ENCODE data around the gene HPN.

Gene HPN

DNA sequence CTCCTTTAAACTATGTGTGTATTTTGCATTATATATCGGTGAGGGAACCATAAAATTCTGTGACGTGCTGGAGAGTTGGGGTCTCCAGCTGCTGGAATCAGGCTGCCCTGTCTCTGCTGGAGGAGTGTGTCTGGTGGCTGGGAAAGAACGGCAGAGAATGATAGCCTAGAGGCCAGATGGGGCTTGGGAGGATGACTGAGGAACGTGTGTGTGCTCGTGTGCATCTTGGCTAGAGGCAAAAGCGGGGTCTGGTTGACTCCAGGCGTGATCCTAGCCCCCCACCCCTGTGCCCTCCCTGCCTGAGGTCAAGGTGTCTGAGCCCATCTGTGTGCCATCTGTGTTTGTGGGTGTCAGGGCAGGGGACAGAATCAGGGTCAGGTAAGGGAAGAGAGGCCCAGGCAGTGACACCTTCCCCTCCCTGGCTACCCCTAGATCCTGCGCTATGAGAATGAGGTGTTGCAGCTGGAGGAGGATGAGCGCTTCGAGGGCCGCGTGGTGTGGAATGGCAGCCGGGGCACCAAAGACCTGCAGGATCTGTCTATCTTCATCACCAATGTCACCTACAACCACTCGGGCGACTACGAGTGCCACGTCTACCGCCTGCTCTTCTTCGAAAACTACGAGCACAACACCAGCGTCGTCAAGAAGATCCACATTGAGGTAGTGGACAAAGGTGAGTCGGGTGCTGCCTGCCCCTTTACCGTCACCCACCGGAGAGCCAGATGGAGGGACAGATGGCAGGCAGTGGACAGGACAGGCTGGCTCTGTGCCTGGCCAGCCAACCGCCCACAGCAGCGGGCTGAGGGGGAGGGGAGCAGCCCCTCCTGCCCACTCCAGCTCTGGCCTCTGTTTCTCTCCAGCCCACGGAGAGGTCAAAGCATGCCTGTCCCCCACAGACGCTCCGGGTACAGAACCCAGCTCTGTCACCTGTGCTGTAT, 8.2 kb upstream of the HPN start:
- no peak for TF ChIP-seq POLR2AphosphoS5 (IDR thresholded peaks at IDR 0.05; ENCODE audit: low read depth, low read length)
- FAIRE-seq (no peak), DNase-seq (ENCODE audit: insufficient read length, low spot score) (no peak)

DNA sequence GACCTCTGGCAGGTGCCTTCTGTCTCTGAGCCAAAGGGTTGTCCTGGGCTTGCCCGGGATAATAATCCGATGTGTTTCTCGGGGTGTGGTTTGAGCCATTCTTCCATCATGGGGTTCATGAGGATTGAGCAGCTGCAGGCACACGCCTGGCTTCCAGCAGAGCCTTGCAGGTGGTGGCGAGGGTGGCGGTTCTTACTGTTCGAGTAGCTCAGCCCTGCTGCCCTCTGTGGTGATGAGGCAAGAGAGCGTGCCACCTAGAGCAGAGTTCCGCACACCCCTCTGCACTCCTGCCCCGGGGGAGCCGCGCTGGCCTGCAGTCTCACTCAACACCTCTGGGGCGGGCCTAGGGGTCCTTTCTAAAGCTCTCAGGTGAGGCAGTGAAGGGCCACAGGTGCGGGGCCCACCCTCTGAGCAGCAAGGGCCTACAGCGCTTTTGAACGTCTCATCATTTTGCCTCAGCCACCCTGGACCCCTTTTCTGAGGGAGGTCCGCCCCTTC, 7.5 kb upstream of the HPN start:
- DNase-seq (ENCODE audit: insufficient read length, low spot score) (no peak), FAIRE-seq (no peak)

DNA sequence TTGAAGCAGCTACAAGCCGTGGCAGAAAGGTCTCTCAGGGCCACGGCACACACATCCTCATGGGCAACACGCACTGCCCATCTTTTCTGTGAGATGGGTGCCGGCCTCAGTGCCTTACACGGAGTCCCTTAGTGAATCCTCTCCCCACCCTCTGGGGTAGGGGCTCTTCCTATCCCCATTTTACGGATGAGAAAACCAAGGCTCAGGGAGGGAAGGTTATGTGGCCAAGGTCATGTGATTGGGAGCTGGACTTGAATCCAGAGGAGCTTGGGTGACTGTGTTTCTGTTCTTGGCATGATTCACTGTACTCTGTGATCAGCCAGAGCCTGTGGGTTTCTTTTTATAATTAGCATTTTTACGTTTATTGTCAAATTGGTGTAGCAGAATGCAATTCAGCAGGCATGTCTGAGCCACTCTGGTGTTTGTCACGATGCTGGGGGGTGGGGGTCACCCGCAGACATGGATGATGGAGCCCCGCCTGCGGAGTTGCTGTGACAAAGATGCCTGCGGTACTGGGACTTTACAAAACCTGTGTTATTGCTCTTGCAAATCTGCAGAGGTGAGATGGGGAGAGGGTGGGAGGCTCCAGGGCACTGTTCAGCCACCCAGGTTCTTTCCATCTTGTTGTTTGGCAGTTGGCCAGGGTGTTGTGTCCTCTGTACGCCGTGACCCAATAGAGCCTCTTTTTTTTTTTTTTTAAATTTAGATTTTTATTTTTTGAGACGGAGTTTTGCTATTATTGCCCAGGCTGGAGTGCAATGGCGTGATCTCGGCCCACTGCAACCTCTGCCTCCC, 6.7 kb upstream of the HPN start:
- no peak for FAIRE-seq

More for the DNA sequence above, 7.5 kb upstream of the HPN start:
- TF ChIP-seq TAF1 (IDR thresholded peaks at IDR 0.05; ENCODE audit: low read depth, low read length) = no peak
- TF ChIP-seq SPI1 (IDR thresholded peaks at IDR 0.05; ENCODE audit: low read depth, low read length) = no peak
- no peak for TF ChIP-seq PAX5 (IDR thresholded peaks at IDR 0.05; ENCODE audit: insufficient read depth, low read length, severe bottlenecking)
- TF ChIP-seq POU2F2 (IDR thresholded peaks at IDR 0.05; ENCODE audit: low read depth, low read length) = no peak

DNA sequence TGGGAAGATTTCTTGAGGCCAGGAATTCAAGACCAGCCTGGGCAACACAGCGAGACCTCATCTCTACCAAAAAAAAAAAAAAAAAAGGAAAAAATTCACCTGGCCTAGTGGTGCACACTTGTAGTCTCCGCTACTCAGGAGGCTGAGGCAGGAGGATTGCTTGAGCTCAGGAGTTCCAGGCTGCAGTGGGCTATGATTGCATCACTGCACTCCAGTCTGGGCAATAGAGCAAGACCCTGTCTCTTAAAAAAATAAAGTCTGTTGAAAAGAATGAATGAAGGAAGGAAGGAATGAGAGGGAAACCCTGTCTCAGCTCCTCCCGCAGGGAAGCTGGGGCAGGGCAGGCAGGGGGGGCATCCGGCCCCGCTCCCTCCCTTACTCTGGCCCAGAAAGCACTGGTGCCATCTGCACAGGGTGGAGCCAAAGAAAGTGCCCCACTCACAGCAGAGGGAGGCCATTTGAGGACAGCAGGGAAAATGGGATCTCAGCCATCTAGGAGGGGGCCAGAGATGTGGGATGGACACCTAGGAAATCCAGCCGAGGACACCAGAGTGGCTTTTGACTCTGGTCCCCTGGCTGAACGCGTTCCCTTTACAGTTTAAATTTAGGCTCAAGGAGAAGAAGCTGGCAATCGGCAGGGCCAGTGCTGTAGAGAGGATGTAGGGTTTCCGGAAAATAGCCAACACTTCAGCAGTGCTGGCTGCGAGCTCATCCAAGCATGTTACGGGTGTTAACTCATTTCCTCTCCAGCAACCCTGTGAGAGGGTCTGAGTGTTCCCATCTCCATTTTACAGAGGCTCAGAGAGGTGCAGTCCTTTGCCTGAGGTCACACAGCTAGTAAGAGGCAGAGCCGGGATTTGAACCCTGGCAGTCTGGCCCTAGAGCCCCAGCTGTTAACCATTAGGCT, 3.6 kb upstream of the HPN start:
- DNase-seq (ENCODE audit: insufficient read length, low spot score) (peak; percentile 70), FAIRE-seq (peak; percentile 95)
- TF ChIP-seq SPI1 (IDR thresholded peaks at IDR 0.05; ENCODE audit: low read depth, low read length) (peak; percentile 47), POU2F2 (IDR thresholded peaks at IDR 0.05; ENCODE audit: low read depth, low read length) (no peak)

More for the DNA sequence above, 6.7 kb upstream of the HPN start:
- TF ChIP-seq POU2F2 (IDR thresholded peaks at IDR 0.05; ENCODE audit: low read depth, low read length) (no peak), PAX5 (IDR thresholded peaks at IDR 0.05; ENCODE audit: insufficient read depth, low read length, severe bottlenecking) (no peak), POLR2A (IDR thresholded peaks at IDR 0.05; ENCODE audit: low read depth, low read length) (no peak), POLR2AphosphoS5 (IDR thresholded peaks at IDR 0.05; ENCODE audit: low read depth, low read length) (no peak), SPI1 (IDR thresholded peaks at IDR 0.05; ENCODE audit: low read depth, low read length) (no peak), TAF1 (IDR thresholded peaks at IDR 0.05; ENCODE audit: low read depth, low read length) (no peak)
- DNase-seq (ENCODE audit: insufficient read length, low spot score) = no peak

DNA sequence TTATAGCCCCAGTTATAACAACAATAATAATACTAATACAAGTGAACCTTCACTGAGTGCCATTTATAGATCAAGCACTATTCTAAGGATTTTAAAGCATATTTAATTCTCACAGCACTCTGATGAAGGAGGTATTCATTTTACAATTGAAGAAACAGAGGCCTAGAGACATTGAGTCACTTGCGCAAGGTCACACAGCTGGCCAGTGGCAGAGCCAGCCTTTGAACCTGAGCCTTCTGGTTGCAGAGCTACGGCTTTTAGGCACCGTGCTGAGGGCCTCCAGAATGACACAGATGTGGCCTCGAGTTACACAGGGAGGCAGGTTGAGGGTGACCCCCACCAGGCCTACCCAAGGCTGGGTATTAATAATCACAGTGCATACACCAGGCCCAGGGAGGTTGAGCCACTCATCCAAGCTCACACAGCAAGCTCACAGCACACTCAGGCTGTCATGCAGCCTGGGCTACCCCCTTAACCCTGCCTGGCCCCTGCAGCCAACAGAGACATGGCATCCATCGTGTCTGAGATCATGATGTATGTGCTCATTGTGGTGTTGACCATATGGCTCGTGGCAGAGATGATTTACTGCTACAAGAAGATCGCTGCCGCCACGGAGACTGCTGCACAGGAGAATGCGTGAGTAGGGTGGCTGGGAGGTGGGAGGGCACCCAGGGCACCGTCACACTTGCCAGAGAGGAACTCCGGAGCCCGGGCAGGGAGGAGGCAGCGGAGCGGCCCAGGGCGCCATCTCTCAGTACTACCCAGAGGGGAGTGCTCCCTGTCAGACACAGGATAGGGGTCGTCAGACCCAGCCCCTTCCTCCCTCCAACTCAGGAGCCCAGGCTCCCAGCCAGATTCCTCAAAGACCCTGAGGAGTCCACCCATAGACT, 2.7 kb upstream of the HPN start:
- TF ChIP-seq TAF1 (IDR thresholded peaks at IDR 0.05; ENCODE audit: low read depth, low read length) (no peak), PAX5 (IDR thresholded peaks at IDR 0.05; ENCODE audit: insufficient read depth, low read length, severe bottlenecking) (no peak), SPI1 (IDR thresholded peaks at IDR 0.05; ENCODE audit: low read depth, low read length) (no peak), POLR2A (IDR thresholded peaks at IDR 0.05; ENCODE audit: low read depth, low read length) (no peak), POLR2AphosphoS5 (IDR thresholded peaks at IDR 0.05; ENCODE audit: low read depth, low read length) (no peak), POU2F2 (IDR thresholded peaks at IDR 0.05; ENCODE audit: low read depth, low read length) (no peak)
- DNase-seq (ENCODE audit: insufficient read length, low spot score) (no peak), FAIRE-seq (peak; percentile 84)

DNA sequence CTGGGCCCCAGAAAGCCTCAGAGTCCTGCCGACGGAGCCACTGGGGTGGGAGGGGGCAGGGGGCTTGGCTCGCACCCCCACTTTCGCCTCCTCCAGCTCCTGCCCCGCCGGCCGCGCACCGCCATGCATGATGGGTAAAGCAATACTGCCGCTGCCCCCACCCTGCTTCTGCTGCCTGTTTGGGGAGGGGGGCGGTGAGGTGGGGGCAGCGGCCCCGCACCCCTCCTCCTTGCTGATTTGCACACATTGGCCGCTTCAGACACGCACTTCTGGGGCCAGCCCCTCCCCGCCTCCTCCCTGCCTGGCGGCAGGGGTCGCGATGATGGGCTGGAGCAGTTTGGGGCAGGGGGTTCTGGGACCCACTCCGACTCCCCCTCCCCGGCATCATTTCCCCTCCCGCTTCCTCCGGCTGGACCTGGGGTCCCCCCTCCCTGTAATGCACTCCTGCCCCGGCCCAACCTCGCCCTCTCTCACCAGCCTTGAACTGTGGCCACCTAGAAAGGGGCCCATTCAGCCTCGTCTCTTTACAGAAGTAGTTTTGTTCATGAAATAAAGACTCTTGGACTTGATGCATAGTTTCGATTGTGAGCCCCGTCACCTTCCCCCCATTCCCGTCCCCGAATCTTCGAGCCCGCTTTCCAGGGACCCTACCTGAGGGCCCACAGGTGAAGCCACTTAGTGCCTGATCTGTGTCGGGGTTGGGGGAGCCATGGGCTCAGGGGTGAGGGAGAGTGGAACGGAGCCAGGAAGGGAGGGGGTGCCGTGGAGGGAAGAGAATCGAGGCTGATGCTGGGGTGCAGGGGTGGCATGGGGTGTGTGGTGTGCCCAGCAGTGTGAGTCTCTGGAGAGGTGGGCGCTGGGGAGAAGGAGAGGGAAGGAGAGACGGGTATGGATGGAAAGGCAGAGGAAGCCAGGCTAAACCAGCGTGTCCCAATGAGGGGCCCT, 1.4 kb upstream of the HPN start:
- TF ChIP-seq SPI1 (IDR thresholded peaks at IDR 0.05; ENCODE audit: low read depth, low read length) = no peak
- no peak for TF ChIP-seq TAF1 (IDR thresholded peaks at IDR 0.05; ENCODE audit: low read depth, low read length)
- FAIRE-seq (no peak), DNase-seq (ENCODE audit: insufficient read length, low spot score) (no peak)

DNA sequence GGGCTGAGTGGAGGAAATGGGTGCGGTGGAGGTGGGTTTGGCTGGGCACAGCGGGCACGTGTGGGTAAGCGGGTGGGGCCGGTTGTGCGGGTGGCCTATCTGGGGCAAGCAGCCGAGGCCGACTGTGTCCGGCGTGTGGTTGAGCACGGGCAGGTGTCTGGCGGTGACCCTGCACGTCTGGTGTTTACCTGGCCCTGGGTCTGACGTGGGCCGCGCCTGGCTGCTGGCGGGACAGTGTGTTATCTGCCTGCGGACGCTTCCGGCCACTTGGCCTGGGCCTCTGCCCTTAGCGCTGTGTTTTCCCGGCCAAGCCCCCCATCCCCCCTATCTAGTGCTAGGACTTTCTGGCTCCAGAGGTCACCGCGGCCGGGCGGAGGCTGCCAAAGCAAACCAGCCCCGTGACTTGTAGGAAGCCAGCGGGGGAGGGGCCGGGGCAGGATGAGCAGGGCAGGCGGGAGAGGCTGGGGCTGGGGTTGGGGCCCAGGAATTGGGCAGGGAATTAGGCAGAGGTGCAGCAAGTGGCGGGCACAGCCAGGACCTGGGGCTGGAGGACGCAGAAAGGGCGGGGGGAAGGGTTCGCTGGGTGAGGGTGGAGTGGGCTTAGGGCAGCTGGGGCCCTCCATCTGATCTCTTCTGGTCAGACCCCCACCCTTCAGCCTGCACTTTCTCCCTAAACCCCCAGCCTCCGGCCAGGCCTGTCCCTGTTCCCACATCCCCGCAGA, 534 bp upstream of the HPN start:
- no peak for TF ChIP-seq POLR2A (IDR thresholded peaks at IDR 0.05; ENCODE audit: low read depth, low read length)
- no peak for TF ChIP-seq POLR2AphosphoS5 (IDR thresholded peaks at IDR 0.05; ENCODE audit: low read depth, low read length)
- TF ChIP-seq POU2F2 (IDR thresholded peaks at IDR 0.05; ENCODE audit: low read depth, low read length) = no peak
- no peak for TF ChIP-seq SPI1 (IDR thresholded peaks at IDR 0.05; ENCODE audit: low read depth, low read length)
- no peak for TF ChIP-seq TAF1 (IDR thresholded peaks at IDR 0.05; ENCODE audit: low read depth, low read length)
- TF ChIP-seq PAX5 (IDR thresholded peaks at IDR 0.05; ENCODE audit: insufficient read depth, low read length, severe bottlenecking) = no peak
- FAIRE-seq (peak; percentile 71), DNase-seq (ENCODE audit: insufficient read length, low spot score) (no peak)

Data from GM12891 (cell line).